ENCODE results near the gene HAAO.

Gene HAAO

DNA sequence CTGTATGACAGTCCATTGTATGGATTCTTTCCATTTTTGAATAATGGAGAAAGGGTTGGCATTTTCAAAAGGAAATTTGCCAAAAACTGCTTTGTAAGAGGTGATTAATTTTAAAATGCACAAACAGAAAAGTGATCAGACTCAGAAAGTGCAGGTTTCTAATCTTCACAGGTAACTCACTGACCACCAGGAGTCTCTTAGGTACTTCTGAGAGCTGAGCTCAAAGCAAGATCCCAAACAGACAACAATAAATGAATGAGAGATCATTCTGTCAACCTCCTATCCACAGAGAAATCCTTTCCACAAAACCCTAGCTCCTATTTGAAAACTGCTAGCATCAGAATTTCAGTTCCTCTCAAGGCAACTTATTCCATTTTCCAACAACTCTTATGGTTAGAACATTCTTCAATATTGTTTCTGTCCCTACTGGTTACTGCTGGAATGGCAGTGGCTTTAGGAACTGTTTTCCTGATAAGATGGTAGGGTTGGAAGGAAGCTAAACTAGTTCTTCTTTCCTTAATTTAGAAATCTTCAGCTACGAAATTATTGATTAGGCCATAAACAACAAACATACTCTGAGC lies 20.6 kb upstream of the HAAO start:
- DNase-seq: no peak

DNA sequence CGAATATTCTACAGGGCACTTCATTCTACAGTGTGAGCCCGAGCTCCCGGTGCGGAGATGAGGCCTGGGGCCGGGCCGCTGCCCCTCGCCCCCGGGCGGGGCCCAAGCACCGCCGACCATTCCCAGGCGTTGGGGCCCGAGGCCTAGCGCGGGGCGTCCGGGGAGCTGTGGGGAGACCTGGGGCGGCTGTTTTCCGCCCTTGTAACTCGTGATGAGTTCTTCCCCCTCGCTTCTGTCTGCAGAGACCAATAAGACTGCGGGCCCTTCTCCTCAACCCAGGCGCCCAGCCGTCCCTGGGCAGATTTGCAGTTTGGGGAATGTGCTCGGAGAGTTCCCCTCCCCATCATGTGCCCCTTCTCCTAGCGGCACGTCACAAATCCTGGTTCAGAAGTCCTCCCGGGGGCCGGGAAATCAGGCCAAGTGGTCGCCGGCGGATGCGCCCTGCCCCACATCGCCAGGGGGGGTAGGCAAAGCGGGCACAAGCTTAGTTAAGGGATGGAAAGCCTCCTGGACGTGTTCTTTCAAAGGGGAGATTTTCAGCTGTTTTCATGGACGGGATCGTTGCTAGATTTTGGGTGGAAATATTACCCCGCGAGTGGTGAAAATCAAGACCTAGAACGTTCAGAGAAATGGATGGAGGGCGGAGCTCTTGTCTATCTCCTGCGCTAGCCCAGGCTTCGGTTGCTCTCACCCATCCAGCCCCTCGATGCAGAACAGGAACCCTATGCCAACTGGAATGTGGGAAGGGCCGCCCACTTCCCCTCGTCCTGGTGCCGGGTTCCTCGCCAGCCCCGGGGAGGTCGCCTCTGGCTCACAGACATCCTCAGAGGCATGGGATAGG lies 18.8 kb upstream of the HAAO start:
- DNase-seq: peak; percentile 40

- peak; percentile 80 for DNase-seq
These were observed 18.0 kb upstream of the HAAO start for GRCh38 chr2:42810121-42810970.

- DNase-seq: peak; percentile 52
These were observed 17.4 kb upstream of the HAAO start for GRCh38 chr2:42809819-42810120.

- peak; percentile 40 for DNase-seq
These were observed 16.9 kb upstream of the HAAO start for GRCh38 chr2:42809131-42809818.

DNA sequence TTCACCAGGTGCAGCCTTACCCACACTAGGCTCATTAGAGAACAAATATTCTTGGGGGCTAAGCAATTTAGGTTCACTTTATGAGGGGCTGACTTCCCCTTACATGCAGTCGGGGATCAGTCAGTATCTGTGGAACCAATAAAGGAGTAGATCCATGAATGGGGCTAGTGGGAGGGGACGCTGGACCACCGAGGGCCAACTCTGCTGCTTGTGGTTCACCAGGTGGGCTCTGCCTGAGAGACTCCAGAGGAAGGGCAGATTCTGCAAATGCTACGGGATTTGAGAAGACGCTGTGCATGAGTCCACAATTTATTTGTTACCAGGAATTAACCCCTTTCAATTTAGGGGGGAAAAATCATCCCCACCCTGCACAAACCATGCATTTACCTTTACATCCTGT lies 15.9 kb upstream of the HAAO start:
- no peak for DNase-seq

- DNase-seq: no peak
These were observed 14.4 kb upstream of the HAAO start for GRCh38 chr2:42806786-42807185.

DNA sequence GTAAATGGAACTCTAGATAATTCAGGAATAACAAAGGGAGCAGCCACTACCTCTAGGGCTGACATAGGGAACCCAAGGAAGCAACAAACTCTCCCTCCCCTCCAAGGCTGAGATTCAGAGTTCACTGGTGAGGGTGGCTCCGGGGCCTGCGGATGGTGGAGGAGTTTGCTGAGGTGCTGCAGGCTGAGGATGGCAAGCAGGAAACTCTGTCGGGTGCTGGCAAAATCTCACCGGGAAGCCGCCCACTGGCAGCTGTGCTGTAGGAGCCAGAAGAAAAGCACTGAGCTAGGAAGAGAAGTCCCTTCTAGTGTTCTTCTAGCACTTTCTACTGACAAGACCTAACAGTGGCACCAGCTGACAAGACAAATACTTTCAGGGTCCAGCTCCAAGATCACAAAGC lies 12.5 kb upstream of the HAAO start:
- DNase-seq: no peak

DNA sequence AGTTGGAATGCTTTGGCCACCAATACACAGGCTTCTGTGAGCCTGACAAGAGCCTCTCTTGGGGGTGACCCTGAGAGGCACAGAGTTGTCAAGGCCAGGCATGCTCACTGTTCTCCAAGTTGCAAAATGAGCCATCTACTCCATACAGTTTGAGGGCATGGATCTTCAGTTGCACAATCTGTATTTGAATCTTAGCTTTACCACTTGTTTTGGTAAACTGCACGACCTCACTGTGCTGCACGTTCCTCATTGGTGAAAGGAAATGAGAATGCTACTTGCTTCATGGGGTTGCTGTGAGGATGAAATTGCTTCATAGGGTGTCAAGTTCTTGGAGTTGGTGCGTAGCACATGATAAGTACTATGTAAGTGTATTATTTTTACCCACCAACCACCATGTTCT lies 12.0 kb upstream of the HAAO start:
- DNase-seq: no peak

DNA sequence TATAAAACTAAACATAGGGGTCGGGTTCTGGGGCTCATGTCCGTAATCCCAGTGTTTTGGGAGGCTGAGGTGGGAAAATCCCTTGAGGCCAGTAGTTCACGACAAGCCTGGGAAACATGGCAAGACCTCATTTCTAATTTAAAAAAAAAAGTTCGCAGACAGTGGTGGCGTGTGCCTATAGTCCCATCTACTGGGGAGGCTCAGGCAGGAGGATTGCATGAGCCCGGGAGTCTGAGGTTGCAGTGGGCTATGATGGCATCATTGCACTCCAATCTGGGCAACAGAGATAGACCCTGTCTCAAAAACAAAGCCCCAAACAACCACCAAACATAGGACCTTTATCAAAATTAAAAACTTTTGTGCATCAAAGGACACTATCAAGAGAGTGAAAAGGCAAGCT lies 9.8 kb upstream of the HAAO start:
- no peak for DNase-seq

DNA sequence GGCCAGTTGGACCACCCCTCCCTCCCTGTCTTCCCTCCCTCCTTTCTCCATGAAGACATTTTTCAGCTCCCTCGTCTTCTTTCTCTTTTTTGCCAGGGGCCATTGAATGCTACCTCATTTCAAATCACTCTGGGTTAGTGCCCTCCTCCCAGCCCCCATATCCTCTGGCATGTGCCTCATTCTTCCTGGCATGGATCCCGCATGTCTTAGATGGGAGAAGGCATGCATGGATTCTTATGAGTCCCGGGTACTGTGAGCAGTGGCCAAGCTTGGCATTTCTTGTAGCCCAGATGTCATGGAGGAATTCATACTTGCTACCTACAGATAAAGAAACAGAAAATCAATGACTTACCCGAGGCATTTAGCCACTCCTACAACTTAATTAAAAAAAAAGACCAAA lies 9.0 kb upstream of the HAAO start:
- DNase-seq: no peak

- no peak for DNase-seq
These were observed 8.6 kb upstream of the HAAO start for GRCh38 chr2:42800981-42801380.

DNA sequence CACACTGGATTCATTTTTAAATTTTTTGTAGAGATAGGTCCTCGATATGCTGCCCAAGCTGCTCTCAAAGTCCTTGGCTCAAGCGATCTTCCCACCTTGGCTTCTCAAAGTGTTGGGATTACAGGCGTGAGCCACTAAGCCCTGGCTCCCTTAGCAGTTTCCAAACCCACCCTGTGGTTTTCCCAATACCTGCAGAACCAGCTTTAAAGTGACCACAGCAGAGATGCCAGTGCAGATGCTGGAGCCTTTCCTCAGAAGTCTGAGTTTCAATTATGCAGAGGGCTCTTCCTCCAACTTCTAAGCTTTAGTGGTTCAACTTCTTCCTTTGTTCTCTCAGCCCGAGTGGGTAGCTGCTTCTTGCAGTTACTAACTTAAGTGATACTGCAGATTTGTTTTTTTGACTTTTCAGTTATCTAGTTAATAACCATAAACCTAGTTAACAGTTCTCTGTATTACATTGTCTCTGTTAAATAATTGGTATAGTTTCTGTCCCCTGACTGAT lies 8.1 kb upstream of the HAAO start:
- no peak for DNase-seq

DNA sequence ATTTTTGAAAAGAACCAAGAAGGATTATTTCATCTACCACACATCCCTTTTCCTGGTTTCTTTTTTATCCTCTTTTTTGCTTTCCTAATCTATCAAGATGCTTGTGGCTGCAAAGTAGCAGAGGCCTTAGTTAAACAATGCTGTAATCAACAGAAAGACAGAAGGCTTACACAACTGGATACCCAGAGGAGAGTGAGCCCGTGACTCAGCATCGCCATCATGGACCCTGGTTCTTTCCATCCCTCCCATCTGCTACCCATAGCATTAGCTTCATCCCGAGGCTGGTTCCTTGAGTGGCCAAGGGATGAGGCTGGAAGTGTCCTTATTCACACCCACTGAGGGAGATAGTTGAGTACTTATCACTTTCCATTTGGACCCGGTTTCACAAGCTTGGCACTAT lies 7.5 kb upstream of the HAAO start:
- DNase-seq: no peak

GRCh38 chr2:42797281-42797680 lies 4.9 kb upstream of the HAAO start:
- DNase-seq: no peak

- DNase-seq: no peak
These were observed 4.3 kb upstream of the HAAO start for GRCh38 chr2:42796427-42797248.

GRCh38 chr2:42795841-42796301 lies 3.5 kb upstream of the HAAO start:
- DNase-seq: no peak

DNA sequence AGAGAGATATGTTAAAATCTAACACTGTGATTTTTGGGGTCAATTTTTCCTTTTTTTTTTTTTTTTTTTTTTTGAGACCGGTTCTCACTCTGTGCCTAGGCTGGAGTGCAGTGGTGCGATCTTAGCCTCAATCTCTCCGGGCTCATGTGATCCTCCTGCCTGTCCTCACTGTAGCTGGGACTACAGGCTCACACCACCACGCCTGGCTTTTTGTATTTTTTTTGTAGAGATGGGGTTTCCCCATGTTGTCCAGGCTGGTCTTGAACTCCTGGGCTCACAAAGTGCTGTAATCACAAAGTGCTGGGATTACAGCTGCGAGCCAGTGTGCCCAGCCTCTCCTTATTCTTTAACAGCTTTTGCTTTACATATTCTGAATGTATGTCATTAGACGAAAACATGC lies 2.9 kb upstream of the HAAO start:
- DNase-seq: no peak

DNA sequence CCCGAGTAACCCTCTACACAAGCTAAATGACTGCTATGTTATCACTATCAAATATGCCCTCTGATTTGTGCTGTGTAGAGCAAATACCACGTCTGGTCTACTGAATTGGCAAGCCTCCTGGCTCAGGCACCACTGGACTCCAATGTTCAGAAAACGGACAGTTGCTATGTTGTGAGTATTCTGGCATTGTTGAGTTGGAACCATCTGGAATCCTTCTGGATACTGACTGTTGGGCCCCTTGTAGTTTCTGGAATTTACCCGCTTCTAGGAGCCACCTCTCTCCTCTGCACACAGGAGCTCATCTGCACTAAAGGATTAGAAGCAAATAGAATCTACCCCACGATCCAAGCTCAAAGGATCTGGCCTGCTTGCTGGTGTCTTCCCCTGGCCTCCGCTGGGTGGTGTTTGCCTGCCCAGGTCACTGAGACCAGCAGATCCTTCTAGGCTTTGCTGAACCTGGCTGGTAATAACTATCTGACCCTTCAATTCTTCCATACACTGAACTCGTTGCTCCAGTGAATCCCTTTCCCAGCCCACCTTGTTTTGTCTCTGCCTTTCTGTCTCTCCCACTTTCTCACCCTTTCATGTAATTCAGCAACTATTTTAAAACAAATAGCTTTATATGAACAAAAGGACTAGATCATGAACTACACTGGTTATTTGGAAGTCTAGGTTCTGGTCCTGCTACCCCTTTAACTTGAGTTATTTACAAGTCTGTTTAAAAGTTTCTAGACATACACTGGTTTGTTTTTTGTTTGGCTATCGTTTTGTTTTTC lies 2.1 kb upstream of the HAAO start:
- DNase-seq: no peak

DNA sequence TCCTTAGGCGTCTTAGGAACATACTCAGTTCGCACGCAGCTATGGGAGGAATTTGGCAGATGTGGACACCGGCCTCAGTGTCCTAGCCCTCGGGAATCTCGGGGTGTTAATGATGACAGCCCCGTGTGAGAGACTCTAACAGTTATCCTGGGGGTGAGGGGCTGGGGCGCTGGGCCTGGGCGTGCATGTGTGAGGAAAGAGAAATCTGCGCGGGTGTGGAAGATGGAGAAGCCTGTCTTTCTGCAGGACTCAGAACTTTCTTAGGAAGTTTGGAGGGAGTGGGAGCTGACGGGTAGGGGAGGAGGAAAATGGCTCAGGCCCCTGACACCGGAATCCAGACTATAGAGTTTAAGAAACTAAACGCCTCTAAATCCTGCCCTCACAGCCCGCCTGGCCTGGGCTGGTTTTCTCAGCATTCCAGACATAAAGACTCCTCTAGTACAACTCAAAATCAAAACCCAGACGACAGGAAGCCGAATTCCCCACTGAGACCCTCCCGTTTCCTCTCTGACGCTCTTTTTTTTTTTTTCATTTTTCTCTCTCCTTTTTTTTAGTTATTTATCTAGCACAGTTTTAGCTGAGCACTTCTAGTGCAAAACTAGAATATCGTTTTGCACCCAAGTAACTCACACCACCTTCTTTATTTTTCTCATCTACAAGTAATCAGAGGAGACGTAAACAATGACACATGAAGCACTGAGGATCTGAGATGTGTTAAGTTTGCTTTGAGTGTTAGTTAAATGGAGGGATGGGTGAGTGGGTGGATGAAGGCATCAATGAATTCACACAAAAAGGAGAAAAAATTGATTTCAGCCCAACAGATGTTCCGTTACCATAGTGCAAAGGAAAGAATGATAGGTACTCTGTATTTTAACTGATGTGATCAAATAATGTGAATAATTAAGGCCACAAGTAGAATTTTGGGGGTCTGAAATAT lies 1.2 kb upstream of the HAAO start:
- DNase-seq: no peak

Measured in NCI-H1105 (cell line).